ENCODE measurements around the gene TRAIP.

- TF ChIP-seq CTCF (IDR thresholded peaks at IDR 0.05) (no peak), POLR2A (IDR thresholded peaks at IDR 0.05) (no peak), EP300 (IDR thresholded peaks at IDR 0.05) (no peak)
These were observed 25.8 kb upstream of the TRAIP start for GRCh38 chr3:49882166-49882565.

All from tibial nerve (tissue), 4 donors.